GM12892 (cell line): ENCODE data around the gene PNN. TPM values are rescaled to one million over a fixed set of nuclear protein-coding genes. Genes with fewer than 3 reads are reported as not detected.
"Not testable (repeated sequence)": the region's sequence is repeated elsewhere in the genome, so short reads cannot be mapped to it uniquely, and the experiment has no call there.

Source experiments
- DNase-seq: peaks from one replicate; pipeline ENCODE4 v3.0.0; 2011; ENCODE audit not compliant: insufficient read length
- FAIRE-seq: peaks from 2 replicates; lab custom pipeline; 2011; peaks lifted over from hg19 to GRCh38; lab: Jason Lieb, UNC
- POLR2A ChIP-seq: IDR thresholded peaks from 2 replicates; pipeline ENCODE4 v1.6.1; 2011; ENCODE audit warnings: low read depth, low read length, control low read depth
- POLR2AphosphoS5 ChIP-seq: IDR thresholded peaks from 2 replicates; pipeline ENCODE4 v1.6.1; 2011; ENCODE audit warnings: low read depth, low read length, control low read depth
- TAF1 ChIP-seq: IDR thresholded peaks from 2 replicates; pipeline ENCODE4 v1.6.1; 2011; ENCODE audit warnings: low read depth, mild to moderate bottlenecking, control low read depth, low read length, borderline replicate concordance
- polyA plus RNA-seq: library from polyadenylated mRNA; unstranded; fragments of >200 nt; gene quantifications from one replicate; pipeline ENCODE4 v1.2.1, GENCODE V29; 2012; ENCODE audit warnings: missing spikeins, inconsistent platforms; ENCODE audit not compliant: missing spikeins

PNN gene
- polyA plus RNA-seq = 91.3 TPM

DNA sequence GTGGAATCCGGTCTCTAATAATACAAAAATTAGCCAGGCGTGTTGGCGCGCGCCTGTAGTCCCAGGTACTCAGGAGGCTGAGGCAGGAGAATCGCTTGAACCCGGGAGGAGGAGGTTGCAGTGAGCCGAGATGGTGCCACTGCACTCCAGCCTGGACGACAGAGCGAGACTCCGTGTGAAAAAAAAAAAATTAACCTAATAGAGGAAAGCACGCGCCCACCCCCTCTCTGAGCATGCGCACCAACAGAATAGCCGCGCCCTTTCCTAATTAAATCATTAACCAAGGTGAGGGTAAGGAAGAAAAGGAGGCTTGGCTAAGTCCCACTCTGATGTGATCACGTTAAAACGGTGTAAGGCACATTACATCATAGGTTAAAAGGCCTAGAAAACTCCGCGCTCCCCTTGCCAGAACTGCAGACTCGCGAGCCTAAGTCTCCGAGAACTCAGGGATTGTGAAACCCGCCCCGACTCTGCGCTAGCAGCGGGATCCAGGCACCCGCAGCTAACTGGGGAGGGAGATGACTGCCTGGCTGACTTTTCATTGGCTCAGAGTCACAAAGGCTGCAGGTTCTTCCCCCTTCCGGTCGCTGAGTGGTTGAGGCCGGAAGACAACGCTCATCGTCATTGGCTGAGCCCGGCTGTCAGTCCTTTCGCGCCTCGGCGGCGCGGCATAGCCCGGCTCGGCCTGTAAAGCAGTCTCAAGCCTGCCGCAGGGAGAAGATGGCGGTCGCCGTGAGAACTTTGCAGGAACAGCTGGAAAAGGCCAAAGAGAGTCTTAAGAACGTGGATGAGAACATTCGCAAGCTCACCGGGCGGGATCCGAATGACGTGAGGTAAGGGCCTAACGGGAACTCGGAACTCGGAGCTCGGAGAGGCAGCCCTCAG, at the start of gene PNN:
Gene PNN (plus strand): TSS at position 695 of the 885 bp plus-strand sequence. CDS start 26 bp downstream, at position 721.
- TF ChIP-seq POLR2A (peak; percentile 93), TAF1 (peak; percentile 97), POLR2AphosphoS5 (peak; percentile 92)
- peak; percentile 88 for FAIRE-seq
- DNase-seq = peak; percentile 79

DNA sequence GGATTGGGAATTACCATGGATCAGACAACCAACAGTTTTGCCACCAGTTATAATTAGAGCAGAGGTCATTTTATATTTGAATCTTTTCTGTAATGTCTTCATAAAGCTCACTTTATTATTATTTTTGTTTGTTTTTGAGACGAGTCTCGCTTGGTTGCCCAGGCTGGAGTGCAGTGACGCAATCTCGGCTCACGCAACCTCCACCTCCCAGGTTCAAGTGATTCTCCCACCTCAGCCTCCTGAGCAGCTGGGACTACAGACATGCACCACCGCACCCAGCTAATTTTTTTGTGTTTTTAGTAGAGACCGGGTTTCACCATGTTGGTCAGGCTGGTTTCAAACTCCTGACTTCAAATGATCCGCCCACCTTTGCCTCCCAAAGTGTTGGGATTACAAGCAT, 37.2 kb upstream of the PNN start:
- FAIRE-seq, DNase-seq: not testable (repeated sequence)

DNA sequence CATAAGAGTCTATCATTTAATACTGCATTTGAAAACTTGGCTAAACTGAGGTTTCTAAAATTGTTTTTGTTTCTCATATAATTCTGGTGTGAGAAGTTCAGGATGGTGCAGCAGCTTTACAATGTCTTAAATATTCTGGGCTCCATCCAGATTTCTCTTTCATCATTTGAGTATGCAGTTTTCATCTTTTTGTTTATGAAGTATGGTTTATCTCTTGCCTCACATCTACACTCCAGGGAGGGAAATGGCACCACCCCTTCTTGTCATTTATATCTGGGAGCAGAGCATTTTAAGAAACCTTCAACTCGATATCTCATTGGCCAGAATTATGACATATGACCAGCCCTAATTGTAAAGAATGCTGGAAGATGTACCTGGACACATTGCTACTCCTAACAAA, 36.6 kb upstream of the PNN start:
- FAIRE-seq = no peak
- DNase-seq = no peak
- TF ChIP-seq POLR2AphosphoS5 (no peak), TAF1 (no peak), POLR2A (no peak)

DNA sequence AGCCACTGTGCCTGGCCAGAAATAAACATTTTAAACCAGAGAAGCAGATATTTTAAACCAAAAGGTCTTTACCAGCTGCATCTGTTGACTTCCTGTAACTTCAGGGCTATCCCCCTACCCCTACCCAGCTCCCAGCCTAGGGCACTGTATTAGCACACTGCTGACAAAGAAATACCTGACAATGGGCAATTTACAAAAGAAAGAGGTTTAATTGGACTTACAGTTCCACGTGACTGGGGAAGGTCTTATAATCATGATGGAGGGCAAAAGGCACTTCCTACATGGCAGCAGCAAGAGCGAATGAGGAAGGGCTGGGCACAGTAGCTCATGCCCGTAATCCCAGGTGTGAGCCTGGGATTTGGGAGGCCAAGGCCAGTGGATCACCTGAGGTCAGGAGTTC, 34.9 kb upstream of the PNN start:
- DNase-seq (no peak), FAIRE-seq (no peak)
- TF ChIP-seq POLR2A (no peak), TAF1 (no peak), POLR2AphosphoS5 (no peak)

GRCh38 chr14:39141623-39142022, 33.4 kb upstream of the PNN start:
- not testable (repeated sequence) for FAIRE-seq, DNase-seq

- FAIRE-seq = not testable (repeated sequence)
Observed at GRCh38 chr14:39143226-39143625, 31.8 kb upstream of the PNN start.

GRCh38 chr14:39145266-39145966, 29.6 kb upstream of the PNN start:
- DNase-seq = no peak
- FAIRE-seq = no peak

More at GRCh38 chr14:39143226-39143625, 31.8 kb upstream of the PNN start:
- DNase-seq = not testable (repeated sequence)

GRCh38 chr14:39154594-39155189, 20.4 kb upstream of the PNN start:
- DNase-seq (no peak), FAIRE-seq (no peak)
- TF ChIP-seq TAF1 (no peak), POLR2A (no peak), POLR2AphosphoS5 (no peak)

More at GRCh38 chr14:39145266-39145966, 29.6 kb upstream of the PNN start:
- no peak for TF ChIP-seq POLR2A
- no peak for TF ChIP-seq POLR2AphosphoS5
- no peak for TF ChIP-seq TAF1

- FAIRE-seq (no peak), DNase-seq (no peak)
- TF ChIP-seq POLR2AphosphoS5 (no peak), TAF1 (no peak), POLR2A (no peak)
Observed at GRCh38 chr14:39157491-39157890, 17.6 kb upstream of the PNN start.

DNA sequence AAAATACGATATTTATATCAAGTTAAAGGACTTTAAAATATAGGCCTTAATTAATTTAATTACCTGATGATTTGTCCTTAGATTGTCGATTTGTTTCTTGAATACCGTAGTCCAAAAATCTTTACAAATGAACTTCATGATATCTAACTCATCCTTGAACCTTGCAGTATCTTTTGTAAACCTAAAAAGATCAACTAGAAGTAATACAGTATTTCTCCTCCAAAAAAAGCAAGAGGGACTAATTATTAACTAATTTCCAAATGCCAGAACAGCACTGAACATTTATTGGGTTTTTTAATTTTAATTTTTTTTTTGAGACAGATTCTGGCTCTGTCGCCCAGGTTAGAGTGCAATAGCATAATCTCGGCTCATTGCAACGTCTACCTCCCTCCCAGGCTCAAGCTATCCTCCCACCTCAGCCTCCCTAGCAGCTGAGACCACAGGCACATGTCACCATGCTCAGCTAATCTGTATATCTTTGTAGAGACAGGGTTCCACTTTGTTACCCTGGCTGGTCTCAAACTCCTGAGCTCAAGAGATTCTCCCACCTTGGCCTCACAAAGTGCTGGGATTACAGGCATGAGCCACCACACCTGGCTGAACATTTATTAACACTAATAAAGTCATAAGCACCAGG, 16.7 kb upstream of the PNN start:
- TF ChIP-seq POLR2A (no peak), TAF1 (no peak), POLR2AphosphoS5 (no peak)
- DNase-seq (no peak), FAIRE-seq (no peak)

DNA sequence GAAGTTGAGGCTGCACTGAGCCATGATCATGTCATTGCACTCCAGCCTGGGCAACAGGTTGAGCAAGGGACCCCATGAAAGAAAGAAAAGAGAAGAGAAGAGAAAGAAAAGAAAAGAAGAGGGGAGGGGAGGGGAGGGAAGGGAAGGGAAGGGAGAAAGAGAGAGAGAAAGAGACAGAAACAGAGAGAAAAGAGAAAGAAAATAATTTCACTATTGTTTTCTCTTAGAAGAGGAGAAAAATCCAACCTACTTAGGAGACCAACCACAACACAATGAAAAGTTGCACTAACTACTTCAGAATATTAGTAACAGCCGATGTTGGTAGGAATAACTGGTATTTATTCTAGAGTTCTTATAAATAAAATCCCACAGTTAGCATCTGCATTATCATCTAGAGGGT, 14.6 kb upstream of the PNN start:
- TF ChIP-seq POLR2A = no peak
- TF ChIP-seq TAF1 = no peak
- TF ChIP-seq POLR2AphosphoS5 = no peak
- FAIRE-seq = no peak
- DNase-seq = no peak

GRCh38 chr14:39167797-39168320, 7.2 kb upstream of the PNN start:
- not testable (repeated sequence) for FAIRE-seq, DNase-seq
